Right atrium auricular region (tissue), 2 donors: ENCODE measurements around the gene KAT2A. TPM values are rescaled to one million over a fixed set of nuclear protein-coding genes. Genes with fewer than 3 reads are reported as not detected.

Source experiments
- DNase-seq: peaks from one replicate; pipeline ENCODE4 v3.0.0-alpha.2; 2019; ENCODE audit warnings: low spot score
- H3K27ac ChIP-seq, 2 donors: fragments of 200-600 bp; sonication (generic); 1 replicate in 1 of 2; 2 replicates in 1 of 2; pipeline ENCODE4 v1.5.1; 2016 to 2019
- H3K27me3 ChIP-seq, 2 donors: fragments of 200-600 bp; sonication (generic); one replicate each; pipeline versions ENCODE4 v1.5.1 to v1.6.0; 2017 to 2019
- H3K36me3 ChIP-seq: fragments of 200-600 bp; sonication (generic); one replicate; pipeline ENCODE4 v1.5.1; 2016
- H3K4me1 ChIP-seq, 2 donors: fragments of 200-600 bp; sonication (generic); one replicate each; pipeline versions ENCODE4 v1.5.1 to v1.6.0; 2017 to 2019
- H3K4me3 ChIP-seq, 2 donors: fragments of 200-600 bp; sonication (generic); 1 replicate in 1 of 2; 2 replicates in 1 of 2; pipeline ENCODE4 v1.5.1; 2017 to 2019; ENCODE audit warnings: mild to moderate bottlenecking in 1 of 2, moderate library complexity in 1 of 2
- H3K9me3 ChIP-seq, 2 donors: fragments of 200-600 bp; sonication (generic); one replicate each; pipeline ENCODE4 v1.5.1; 2019
- CTCF ChIP-seq, 2 donors: fragments of 200-600 bp; sonication (generic); IDR thresholded peaks; one replicate each; pipeline ENCODE4 v1.5.1; 2019; ENCODE audit warnings: antibody characterized with exemption in 2 of 2
- total RNA-seq, 2 donors: library from RNA; depleted of rRNA; stranded (reverse); fragments of >200 nt; gene quantifications; one replicate each; pipeline ENCODE4 v1.1.0, GENCODE V29; 2016

KAT2A gene
- total RNA-seq, 2 donors from 2014 or later, result 11.3 to 11.4 TPM

DNA sequence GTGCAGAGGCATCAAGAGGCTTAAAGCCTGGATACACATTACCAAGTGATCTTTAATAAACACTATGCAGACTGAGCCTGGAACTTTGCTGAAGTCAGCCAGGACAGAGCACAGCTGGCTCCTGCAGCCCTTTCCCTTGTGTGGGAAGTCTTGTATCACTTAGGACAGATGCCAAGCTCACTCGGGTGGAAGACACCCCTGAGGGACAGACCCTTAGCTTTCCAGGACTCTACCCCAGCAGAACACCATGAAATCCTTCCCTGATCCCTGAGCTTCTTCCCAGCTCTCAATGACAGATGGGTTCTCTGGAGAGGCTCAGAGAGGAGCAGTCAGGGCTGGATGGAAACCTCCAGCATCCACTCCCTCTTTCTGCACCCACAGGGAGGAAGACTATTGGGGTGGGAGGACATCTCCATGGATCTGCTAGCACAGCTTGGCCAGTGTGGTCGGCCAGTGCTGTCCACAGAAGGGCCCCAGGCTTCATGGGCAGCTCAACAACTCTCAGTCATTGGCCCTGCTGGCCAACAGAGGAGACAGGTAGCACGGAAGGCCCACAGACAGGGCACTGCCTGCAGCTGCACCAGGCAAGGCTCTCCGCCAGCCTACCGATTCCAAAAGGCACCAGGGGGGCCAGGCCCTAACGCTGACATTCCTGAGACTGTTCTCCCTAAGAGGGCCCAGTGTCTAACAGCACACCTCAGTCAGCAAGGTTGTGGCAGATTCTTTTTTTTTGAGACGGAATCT, 17.8 kb upstream of the KAT2A start:
- Histone ChIP-seq H3K9me3 (no peaks in the 10 kb centered on the region), H3K27me3 (no peaks in the 10 kb centered on the region), H3K4me1 (peaks cover 0 to 92% of the 10 kb centered on the region in 2 donors), H3K27ac (peak overlapping the region in 1 of 2 donors; percentile 77), H3K4me3 (no peak overlapping the region), H3K36me3 (no peaks in the 10 kb centered on the region)
- DNase-seq, result no peak
- TF ChIP-seq CTCF (IDR thresholded peaks at IDR 0.05), result no peak

DNA sequence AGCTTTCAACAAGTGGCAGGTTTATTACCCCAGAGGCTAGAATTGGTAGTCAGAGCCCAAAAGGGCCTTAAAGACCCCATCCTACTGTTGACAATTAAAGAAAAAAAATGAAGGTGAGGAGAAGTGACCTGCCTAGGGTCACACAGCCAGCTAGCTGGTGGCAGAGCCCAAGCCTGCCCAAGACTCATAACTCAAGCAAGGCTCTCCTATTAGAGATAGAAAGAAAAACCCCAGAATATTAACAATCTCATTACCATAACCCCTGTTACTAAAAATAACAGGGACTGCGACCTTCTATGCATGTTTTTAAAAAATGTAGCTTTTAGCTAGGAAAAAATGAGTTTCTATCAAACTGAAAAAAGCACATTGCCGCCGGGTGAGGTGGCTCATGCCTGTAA, 15.5 kb upstream of the KAT2A start:
- TF ChIP-seq CTCF (IDR thresholded peaks at IDR 0.05), result no peak
- H3K4me1 ChIP-seq, result peaks cover 3 to 92% of the 10 kb centered on the region in 2 donors
- no peak for DNase-seq
- H3K4me3 ChIP-seq, result peak overlapping the region; percentile 2 to 30
- no peaks in the 10 kb centered on the region for H3K27me3 ChIP-seq
- H3K9me3 ChIP-seq, result no peaks in the 10 kb centered on the region
- no peaks in the 10 kb centered on the region for H3K36me3 ChIP-seq
- H3K27ac ChIP-seq, result peak overlapping the region; percentile 66 to 70

- no peaks in the 10 kb centered on the region for H3K27me3 ChIP-seq
- H3K4me1 ChIP-seq, result peaks cover 3 to 92% of the 10 kb centered on the region in 2 donors
- peak overlapping the region; percentile 2 to 30 for H3K4me3 ChIP-seq
- H3K9me3 ChIP-seq, result no peaks in the 10 kb centered on the region
- DNase-seq, result peak; percentile 78
- TF ChIP-seq CTCF (IDR thresholded peaks at IDR 0.05), result no peak
- H3K27ac ChIP-seq, result peak overlapping the region; percentile 66 to 70
- no peaks in the 10 kb centered on the region for H3K36me3 ChIP-seq
These were observed 14.8 kb upstream of the KAT2A start for GRCh38 chr17:42135664-42136653.

GRCh38 chr17:42135151-42135550, 14.0 kb upstream of the KAT2A start:
- Histone ChIP-seq H3K27ac (peak overlapping the region; percentile 66 to 70), H3K4me3 (no peak overlapping the region), H3K36me3 (peaks cover 3% of the 10 kb centered on the region), H3K4me1 (peaks cover 3 to 95% of the 10 kb centered on the region in 2 donors), H3K9me3 (no peaks in the 10 kb centered on the region), H3K27me3 (no peaks in the 10 kb centered on the region)
- TF ChIP-seq CTCF (IDR thresholded peaks at IDR 0.05), result no peak
- DNase-seq, result no peak

DNA sequence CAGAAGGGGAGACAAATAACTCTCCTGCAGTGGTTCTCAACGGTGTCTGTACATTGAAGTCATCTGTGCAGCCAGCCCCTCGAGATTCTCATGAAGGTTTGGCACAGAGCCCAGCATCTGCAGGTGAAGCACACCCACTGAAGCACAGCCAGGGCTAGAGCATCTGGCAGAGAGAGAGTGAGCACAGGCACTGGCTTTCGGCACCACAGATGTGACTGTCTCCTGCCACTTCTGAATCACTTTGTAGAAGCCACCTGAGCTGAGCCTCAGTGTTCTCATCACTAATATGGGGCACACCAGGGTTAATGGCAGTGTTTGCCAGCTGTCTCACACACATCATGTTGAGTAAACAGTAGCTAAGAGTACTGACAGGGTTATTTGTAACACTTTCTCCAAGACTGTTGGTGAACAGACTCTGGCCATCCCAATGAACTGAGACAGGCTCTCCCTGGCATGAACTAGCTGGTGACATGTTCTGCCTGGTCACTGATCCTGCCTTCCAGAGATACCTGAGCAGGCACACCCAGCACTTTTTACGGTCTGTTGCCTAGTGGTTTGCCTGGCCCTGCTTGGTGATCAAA, 12.4 kb upstream of the KAT2A start:
- H3K27me3 ChIP-seq, result no peaks in the 10 kb centered on the region
- TF ChIP-seq CTCF (IDR thresholded peaks at IDR 0.05), result no peak
- peak overlapping the region; percentile 70 to 76 for H3K27ac ChIP-seq
- no peak overlapping the region for H3K4me3 ChIP-seq
- H3K36me3 ChIP-seq, result peaks cover 19% of the 10 kb centered on the region
- no peaks in the 10 kb centered on the region for H3K9me3 ChIP-seq
- H3K4me1 ChIP-seq, result peaks cover 3 to 95% of the 10 kb centered on the region in 2 donors
- no peak for DNase-seq
